Measurements from ENCODE around the gene GTF2F2. TPM values are rescaled to one million over a fixed set of nuclear protein-coding genes. Genes with fewer than 3 reads are reported as not detected.

The GTF2F2 gene
- polyA plus RNA-seq, 4 donors, result 21.2 to 32.8 (median 28.7) TPM

GRCh38 chr13:45208132-45208531 is 87.8 kb downstream of the GTF2F2 start:
- DNase-seq (ENCODE audit: low read depth in 4 of 4, low spot score in 3 of 4), result no peak

DNA sequence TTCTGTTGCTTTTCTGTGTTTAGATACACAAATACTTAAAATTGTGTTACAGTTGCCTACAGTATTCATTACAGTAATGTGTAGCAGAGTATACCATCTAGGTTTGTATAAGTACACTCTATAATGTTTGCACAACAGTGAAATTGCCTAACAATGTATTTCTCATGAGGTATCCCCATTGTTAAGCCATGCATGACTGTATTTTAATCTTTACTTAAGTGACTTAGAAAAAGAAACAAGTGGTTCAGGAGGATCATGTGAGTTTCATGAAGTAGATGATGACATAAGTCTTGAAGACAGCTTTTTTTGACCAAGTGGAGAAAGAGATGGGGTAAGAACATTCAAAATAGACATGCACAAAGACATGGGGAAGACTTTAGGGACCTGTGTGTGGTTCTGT is 88.9 kb downstream of the GTF2F2 start:
- DNase-seq (ENCODE audit: low read depth in 4 of 4, low spot score in 3 of 4), result no peak

GRCh38 chr13:45215392-45216077 is 95.2 kb downstream of the GTF2F2 start:
- no peak for DNase-seq (ENCODE audit: low read depth in 4 of 4, low spot score in 3 of 4)

DNA sequence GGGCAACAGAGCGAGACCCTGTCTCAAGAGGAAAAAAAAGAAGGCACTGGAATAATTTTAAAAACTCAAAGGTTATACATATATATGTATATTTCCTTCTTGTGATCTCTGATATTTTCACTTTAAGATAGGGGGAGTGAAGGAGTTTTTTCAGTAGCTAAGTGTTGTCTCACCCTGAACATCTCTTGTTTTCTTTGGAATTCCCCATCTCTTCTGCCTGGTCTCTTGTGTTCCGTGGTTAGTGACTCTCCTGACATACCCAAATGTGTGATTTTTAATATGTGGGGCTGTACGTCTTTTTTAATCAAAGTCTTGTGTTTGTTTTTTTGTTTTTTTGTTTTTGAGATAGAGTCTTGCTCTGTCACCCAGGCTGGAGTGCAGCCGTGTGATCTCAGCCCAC is 95.9 kb downstream of the GTF2F2 start:
- no peak for DNase-seq (ENCODE audit: low read depth in 4 of 4, low spot score in 3 of 4)

- DNase-seq (ENCODE audit: low read depth in 4 of 4, low spot score in 3 of 4), result no peak
Measured at GRCh38 chr13:45218689-45219088, 98.4 kb downstream of the GTF2F2 start.

DNA sequence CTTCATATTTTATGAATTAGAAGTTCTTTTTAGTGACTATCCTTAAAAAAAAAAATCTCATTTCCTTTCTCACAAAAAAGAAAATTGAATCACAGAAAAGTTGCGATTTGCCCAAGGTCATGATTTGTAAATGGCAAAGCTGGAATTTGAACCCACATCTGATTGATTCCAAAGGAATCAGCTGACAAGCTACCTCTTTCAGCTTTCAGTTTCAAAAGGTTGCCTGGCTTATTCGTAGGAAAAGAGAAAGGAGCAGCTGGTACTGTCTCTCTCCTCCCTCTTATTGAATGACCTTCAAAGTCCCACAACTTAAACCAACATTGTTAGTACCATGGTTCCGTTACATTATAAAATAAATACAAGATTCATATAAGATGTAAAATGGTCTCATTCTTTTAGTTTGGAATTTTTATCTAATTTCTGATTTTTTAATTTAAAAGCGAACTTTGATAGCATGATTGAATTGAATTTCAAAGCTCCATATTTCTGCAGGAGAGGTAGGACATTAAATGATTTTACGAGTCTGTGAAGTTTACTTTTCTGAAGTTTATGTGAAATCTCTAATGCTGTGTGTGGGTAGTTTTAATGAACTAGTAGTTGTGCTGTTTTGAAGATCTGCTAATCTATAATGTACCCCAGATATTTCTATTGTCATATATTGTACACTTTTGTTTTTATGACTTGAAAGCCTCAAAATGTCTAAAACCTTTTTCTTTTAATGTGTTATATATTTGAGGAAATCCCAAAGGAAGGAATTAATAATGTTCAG is 99.0 kb downstream of the GTF2F2 start:
- DNase-seq (ENCODE audit: low read depth in 4 of 4, low spot score in 3 of 4), result no peak

- DNase-seq (ENCODE audit: low read depth in 4 of 4, low spot score in 3 of 4), result no peak
Measured at GRCh38 chr13:45219938-45220375, 99.6 kb downstream of the GTF2F2 start.

GRCh38 chr13:45220403-45220802 is 100.1 kb downstream of the GTF2F2 start:
- no peak for DNase-seq (ENCODE audit: low read depth in 4 of 4, low spot score in 3 of 4)

- DNase-seq (ENCODE audit: low read depth in 4 of 4, low spot score in 3 of 4), result no peak
Measured at GRCh38 chr13:45222516-45222915, 102.2 kb downstream of the GTF2F2 start.

DNA sequence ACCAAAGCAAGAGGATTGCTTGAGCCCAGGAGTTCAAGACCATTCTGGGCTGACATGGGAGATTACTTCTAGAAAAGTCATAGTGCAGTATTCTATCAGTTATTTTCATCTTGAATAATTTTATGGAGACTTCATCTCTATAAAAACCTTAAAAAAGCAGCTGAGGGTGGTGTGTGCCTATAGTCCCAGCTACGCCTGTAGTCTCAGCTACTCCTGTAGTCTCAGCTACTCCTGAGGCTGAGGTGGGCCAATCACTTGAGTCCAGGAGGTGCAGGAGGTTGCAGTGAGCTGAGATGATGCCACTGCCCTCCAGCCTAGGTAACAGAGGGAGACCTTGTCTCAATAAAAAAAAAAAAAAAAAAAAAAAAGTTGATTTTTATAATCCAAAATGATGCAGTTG is 102.6 kb downstream of the GTF2F2 start:
- DNase-seq (ENCODE audit: low read depth in 4 of 4, low spot score in 3 of 4), result no peak

DNA sequence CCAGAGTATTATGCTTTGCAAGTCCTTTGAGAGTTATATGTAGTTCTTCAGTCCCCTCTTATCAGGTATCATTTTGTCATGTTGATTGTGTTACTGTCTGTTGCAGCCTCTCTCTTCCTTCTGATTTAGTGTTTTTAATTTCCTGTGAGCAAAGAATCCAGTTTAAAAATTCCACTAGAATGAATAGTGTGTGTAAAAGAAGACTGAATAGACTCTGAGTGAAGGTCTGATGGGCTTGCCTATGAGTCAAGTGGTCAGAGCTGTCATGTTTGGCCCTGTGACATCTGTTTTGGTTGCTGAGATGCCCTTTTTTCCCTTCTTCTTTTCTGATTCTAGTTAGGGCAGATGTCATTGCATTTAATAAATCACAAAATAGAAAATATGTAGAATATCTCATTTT is 103.9 kb downstream of the GTF2F2 start:
- DNase-seq (ENCODE audit: low read depth in 4 of 4, low spot score in 3 of 4), result no peak

DNA sequence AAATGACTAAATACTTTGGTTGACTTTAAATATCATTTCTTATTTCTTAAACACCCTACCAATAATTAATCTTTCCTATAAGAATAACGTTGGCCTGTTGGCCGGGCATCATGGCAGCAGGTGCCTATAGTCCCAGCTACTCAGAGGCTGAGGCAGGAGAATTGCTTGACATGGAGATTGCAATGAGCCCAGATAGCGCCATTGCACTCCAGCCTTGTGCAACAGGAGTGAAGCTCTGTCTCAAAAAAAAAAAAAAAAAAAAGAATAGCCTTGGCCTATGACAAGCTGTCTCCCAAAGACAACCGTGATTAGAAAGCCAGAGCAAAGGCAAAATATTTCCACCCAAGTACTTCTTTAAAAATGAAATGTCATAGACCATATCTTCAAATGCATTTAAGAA is 105.1 kb downstream of the GTF2F2 start:
- no peak for DNase-seq (ENCODE audit: low read depth in 4 of 4, low spot score in 3 of 4)

DNA sequence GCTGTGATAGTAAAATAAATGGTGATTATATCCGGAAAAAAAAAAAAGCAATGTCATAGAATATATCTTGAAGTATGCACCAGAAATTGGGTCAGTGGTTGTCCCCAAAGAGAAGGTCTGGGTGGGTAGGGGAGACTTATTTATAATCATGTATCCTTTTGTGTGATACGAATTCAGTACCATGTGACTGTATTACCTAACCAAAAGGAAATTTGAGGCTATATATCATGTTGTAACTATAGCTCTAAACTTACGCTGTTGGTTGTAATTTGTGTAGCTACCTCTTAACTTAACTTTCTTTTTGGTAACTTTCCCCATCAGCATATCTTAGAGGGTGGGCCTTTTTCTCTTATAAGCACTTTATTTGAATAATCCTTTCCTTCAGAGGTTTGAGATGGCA is 105.7 kb downstream of the GTF2F2 start:
- no peak for DNase-seq (ENCODE audit: low read depth in 4 of 4, low spot score in 3 of 4)

DNA sequence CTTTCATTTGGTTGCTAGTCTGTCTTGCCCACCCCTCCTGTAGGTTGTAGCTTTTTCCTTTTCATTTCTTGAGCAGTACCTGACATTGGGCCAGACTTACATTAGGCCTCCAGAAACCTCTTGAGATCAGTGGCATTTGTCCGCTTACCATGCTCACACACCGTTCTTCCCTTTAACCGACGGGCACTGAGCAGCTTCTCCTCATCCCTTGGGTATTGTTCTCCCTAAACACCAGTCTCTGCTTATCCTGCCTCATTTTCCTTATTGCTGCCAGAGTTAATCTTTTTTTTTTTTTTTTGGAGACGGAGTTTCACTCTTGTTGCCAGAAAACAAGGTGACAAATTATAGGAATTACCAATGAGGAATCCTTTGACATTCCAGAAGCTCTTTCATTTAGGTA is 107.7 kb downstream of the GTF2F2 start:
- DNase-seq (ENCODE audit: low read depth in 4 of 4, low spot score in 3 of 4), result no peak

DNA sequence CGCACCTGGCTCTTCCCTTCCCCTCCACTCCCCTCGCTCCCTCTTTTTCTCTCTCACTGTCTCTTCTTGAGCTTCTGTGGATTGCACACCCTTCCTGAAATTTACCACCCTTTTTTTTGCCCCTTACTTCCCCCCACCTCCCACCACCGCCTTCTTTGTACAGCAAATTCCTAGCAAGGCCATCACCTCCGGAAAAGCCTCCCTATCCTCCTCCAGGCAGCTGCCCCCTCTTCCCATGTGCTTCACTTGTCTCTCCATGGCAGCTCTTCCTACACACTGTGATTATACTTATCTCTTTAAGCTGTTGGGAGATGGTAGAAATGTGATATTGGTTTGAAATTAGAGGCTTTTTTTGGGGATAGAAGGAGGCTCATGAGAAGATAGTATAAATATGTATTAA is 108.9 kb downstream of the GTF2F2 start:
- no peak for DNase-seq (ENCODE audit: low read depth in 4 of 4, low spot score in 3 of 4)

- no peak for DNase-seq (ENCODE audit: low read depth in 4 of 4, low spot score in 3 of 4)
Measured at GRCh38 chr13:45231305-45231704, 111.0 kb downstream of the GTF2F2 start.

DNA sequence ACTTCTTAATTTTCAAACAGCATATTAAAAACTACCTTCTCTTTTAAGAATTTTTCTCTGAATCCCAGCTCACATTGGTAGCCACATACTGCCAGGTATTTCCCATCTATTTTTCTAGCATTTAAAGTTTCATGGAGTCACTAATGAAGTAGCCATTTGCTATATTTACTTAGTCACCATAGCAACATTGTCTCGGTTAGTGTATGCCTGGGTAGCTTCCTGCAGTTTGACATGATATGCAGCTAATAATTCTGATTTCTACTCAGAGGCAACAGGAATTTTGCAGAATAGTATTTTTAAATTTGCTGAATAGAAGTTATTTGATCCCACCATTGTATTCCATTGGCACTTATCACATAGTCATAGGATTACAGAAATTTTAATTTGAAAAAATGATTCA is 111.4 kb downstream of the GTF2F2 start:
- DNase-seq (ENCODE audit: low read depth in 4 of 4, low spot score in 3 of 4), result no peak

DNA sequence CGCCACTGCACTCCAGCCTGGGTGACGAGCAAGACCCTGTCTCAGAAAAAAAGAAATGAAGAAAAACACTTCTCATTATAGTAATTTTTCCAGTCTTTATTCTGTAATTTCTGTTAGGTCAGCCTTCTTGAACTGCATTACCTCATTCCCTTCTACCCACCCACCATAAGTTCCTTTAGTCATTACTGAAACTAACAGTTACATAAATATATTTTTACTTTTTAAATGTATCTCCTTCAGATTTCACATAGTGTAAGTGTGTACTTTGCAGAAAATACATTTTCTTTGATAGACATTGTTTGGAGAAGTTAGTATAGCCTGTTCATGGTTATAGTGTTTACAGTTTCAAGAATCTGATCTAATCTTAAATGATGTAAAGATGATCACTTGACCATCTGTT is 112.3 kb downstream of the GTF2F2 start:
- no peak for DNase-seq (ENCODE audit: low read depth in 4 of 4, low spot score in 3 of 4)

- no peak for DNase-seq (ENCODE audit: low read depth in 4 of 4, low spot score in 3 of 4)
Measured at GRCh38 chr13:45238945-45239795, 118.9 kb downstream of the GTF2F2 start.

DNA sequence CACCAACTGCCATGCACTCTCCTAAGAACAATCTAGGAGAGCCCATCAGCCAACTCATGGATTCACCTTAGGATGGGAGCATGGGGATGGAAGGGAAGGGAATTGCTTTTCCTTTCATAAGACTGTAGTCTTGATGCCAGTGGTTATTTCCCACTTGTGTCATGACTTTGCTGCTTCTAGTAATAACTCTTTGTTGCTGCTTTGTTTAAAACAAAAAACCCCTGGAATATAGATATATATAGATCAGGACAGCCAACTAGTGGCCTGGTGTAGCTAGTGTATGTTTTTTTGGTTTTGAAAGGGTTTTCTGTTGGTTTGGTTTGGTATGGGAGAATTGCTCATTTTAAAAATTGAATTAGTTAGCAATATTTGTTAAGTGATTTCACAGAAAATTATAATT is 119.8 kb downstream of the GTF2F2 start:
- DNase-seq (ENCODE audit: low read depth in 4 of 4, low spot score in 3 of 4), result no peak

DNA sequence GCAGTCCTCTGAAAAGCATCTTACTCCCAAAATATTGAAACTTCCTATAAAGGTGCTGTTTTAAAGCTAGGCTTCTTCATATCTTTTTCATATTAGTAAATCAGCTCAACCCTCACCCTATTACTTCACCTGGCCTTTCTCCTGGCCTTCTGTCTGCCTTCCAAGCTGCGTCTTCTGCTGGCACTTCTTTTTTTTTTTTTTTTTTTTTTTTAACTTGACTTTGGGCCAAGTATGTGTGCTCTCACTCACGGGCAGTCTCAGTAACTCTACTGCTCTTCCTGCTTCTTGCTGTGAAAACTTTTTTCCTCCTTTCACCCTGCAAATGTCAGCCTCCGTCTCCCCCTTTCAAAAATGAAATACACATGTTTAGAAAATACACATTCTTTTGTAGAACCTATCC is 121.8 kb downstream of the GTF2F2 start:
- DNase-seq (ENCODE audit: low read depth in 4 of 4, low spot score in 3 of 4), result no peak
